Left lung (tissue), 10 donors: ENCODE data around the gene ZSCAN18. TPM values are rescaled to one million over a fixed set of nuclear protein-coding genes. Genes with fewer than 3 reads are reported as not detected.
A peak's percentile ranks its signal among the peaks of the same experiment; 100 is the strongest.

Experiments used
- ATAC-seq: fragments of 200-7000 bp; cut with Tn5 transposase; one replicate; pipeline ENCODE4 v1.9.1; 2020; ENCODE audit warnings: moderate library complexity
- DNase-seq, 4 donors: peaks; one replicate each; pipeline ENCODE4 v3.0.0-alpha.2; 2013 to 2020
- H3K27ac ChIP-seq, 2 donors: fragments of 200-600 bp; sonication (generic) in 1 of 2; one replicate each; pipeline versions ENCODE4 v1.5.0 to v1.8.0; 2020 to 2021
- H3K27me3 ChIP-seq, 2 donors: fragments of 200-600 bp; sonication (generic) in 1 of 2; one replicate each; pipeline versions ENCODE4 v1.5.0 to v1.8.0; 2020 to 2021
- H3K36me3 ChIP-seq, 2 donors: fragments of 200-600 bp; sonication (generic) in 1 of 2; one replicate each; pipeline versions ENCODE4 v1.5.0 to v1.8.0; 2020 to 2021
- H3K4me1 ChIP-seq, 2 donors: fragments of 200-600 bp; one replicate each; pipeline ENCODE4 v1.8.0; 2021
- H3K4me3 ChIP-seq, 2 donors: fragments of 200-600 bp; sonication (generic) in 1 of 2; one replicate each; pipeline versions ENCODE4 v1.5.0 to v1.8.0; 2020 to 2021; ENCODE audit warnings: mild to moderate bottlenecking in 1 of 2
- H3K9me3 ChIP-seq, 2 donors: fragments of 200-600 bp; sonication (generic) in 1 of 2; one replicate each; pipeline versions ENCODE4 v1.5.0 to v1.8.0; 2020 to 2021
- intact Hi-C, 2 donors: fragments of 100-400 bp; cut with DNase I; formaldehyde crosslinking; loops; one replicate each; pipeline versions ENCODE4 v1.11.2 to v1.14.2; 2022
- polyA plus RNA-seq, 6 donors: library from polyadenylated mRNA; unstranded; fragments of 120-200 nt; gene quantifications; one replicate each; pipeline ENCODE4 v1.2.1, GENCODE V29; 2013; ENCODE audit not compliant: insufficient read length in 6 of 6
- total RNA-seq, 2 donors: library from RNA; stranded (reverse); fragmentation: NEBNext Ultra II Directional; extraction: Animal tissue kit (Norgen Biotek cat#: 25700); gene quantifications; one replicate each; pipeline ENCODE4 v1.2.1, GENCODE V29; 2021
- TF ChIP-seq, protein P1 (sequence below), 2 donors: fragments of 200-600 bp; sonication (generic) in 1 of 2; IDR thresholded peaks; one replicate each; pipeline versions ENCODE4 v1.5.0 to v1.8.0; 2021; ENCODE audit warnings: antibody characterized with exemption in 2 of 2
- donor health status: DM: no; HTN: yes; CAD: no.
- donor health status: DM: no; HTN: no; CAD: no.

Gene ZSCAN18
- total and polyA plus RNA-seq, 8 donors = 32.7 to 91.1 (median 80.8) TPM

DNA sequence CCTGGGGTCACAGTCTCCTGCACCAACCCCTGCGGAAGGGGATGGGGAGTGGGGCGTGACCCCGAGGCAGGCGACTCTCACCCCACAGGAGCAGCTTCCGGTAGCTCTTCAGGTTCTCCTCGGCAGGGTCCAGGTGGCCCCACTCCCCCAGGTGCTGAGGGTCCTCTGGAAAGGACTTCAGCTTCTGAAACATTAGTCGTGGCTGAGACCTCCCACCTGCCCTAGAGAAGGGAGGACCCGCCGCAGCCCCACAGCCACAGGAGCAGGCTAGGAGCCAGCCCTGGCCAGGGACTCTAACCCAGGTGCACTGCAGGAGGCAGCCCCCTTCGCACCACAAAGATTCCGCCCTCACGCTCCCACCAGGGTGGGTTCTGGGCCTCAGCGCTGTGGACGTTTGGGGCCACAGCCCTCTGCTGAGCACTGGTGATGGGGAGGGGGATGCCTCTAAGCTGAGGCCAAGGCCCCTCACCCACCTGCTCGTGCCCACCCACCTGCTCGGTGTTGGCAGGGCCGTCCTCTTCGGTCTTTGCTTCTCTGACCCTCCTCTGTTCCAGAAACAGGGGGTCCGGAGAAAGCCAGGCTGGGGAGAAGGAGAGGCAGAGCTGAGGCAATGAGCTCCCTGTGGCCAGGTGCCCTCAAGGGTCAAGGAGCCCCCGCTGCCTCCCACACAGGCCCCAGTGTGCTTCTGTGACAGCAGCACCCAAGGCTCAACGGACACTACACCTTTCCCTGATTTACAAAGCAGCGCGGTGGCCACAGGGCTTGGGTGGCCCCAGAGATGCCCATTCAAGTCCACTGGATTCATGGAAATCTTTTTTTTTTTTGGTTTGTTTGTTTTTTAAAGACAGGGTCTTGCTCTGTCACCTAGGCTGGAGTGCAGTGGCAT, 11.0 kb downstream of the ZSCAN18 start:
- peaks cover 4 to 97% of the 10 kb centered on the region in 2 donors for H3K9me3 ChIP-seq
- TF ChIP-seq, protein P1, sequence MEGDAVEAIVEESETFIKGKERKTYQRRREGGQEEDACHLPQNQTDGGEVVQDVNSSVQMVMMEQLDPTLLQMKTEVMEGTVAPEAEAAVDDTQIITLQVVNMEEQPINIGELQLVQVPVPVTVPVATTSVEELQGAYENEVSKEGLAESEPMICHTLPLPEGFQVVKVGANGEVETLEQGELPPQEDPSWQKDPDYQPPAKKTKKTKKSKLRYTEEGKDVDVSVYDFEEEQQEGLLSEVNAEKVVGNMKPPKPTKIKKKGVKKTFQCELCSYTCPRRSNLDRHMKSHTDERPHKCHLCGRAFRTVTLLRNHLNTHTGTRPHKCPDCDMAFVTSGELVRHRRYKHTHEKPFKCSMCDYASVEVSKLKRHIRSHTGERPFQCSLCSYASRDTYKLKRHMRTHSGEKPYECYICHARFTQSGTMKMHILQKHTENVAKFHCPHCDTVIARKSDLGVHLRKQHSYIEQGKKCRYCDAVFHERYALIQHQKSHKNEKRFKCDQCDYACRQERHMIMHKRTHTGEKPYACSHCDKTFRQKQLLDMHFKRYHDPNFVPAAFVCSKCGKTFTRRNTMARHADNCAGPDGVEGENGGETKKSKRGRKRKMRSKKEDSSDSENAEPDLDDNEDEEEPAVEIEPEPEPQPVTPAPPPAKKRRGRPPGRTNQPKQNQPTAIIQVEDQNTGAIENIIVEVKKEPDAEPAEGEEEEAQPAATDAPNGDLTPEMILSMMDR (IDR thresholded peaks at IDR 0.05) = no peak
- no peak for ATAC-seq
- intact Hi-C loops = no loop called here
- H3K4me3 ChIP-seq = no peak overlapping the region
- no peak for DNase-seq
- peaks cover 0 to 70% of the 10 kb centered on the region in 2 donors for H3K36me3 ChIP-seq
- H3K4me1 ChIP-seq = no peaks in the 10 kb centered on the region
- H3K27me3 ChIP-seq = no peaks in the 10 kb centered on the region
- no peak overlapping the region for H3K27ac ChIP-seq

DNA sequence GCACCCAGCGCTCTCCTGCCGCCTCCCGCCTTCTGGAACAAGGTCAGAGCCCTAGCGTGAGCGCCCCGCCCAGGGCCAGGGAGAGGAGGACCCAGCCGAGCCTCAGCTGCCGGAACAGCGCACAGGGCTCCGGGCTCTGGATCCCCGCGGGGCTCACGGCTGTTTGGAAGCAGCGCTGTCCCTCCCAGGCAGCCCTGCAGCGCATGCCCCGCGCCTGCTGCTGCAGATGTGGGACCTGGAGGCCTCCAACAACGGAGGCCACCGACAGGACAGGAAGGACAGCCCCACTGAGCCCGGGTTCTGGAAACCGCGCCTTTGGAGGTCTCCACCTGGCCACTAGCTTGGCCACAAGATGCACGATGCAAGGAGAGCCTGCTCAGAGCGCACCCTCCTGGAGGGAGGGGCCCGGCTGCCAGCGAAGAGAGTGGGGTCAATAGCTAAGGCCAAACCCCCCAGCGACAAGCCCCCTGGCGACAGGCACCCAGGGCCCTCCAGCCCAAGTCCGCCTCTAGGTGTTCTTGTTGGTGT, 12.6 kb downstream of the ZSCAN18 start:
- TF ChIP-seq, protein P1 (IDR thresholded peaks at IDR 0.05) = no peak
- H3K9me3 ChIP-seq = peaks cover 4 to 97% of the 10 kb centered on the region in 2 donors
- no peaks in the 10 kb centered on the region for H3K4me1 ChIP-seq
- no peak overlapping the region for H3K27ac ChIP-seq
- ATAC-seq (peak; percentile 11), DNase-seq (peak in 1 of 4 donors; percentile 76)
- intact Hi-C loops = no loop called here
- no peaks in the 10 kb centered on the region for H3K27me3 ChIP-seq
- no peak overlapping the region for H3K4me3 ChIP-seq
- peaks cover 0 to 63% of the 10 kb centered on the region in 2 donors for H3K36me3 ChIP-seq

DNA sequence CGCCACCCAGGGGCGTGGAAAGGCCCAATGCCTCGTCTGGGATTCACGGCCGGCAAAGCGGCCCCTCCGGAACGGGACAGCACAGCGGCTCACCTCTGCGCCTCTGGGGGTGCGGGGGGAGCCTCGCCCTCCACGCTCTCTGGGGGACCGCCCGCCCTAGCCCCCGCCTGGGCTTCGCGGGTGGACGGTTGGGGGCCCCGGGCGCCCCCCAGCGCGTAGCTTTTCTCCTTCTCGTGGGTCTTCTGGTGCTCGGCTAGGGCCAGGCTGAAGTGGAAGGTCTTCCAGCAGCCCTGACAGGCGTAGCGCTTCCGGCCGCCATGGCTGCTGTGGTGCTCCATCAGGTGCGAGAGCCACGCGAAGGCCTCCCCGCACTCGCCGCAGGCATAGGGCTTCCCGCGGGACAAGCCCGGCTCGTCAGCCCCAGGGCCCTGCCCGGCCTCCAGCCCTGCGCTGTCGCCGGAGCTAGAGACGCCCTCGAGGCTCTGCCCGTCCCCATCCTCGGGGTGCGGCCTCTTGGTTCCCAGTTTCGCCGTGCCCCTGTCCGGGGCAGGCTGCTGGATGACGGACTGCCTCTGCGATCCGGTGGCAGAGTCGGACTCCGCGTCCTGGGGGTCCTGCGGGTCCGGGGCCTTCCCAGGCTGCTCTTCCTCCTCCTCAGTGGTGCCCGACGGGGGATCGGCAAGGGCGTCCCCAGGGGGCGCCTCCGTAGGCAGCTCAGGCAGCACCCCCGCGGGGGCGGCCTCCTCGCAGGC, 13.3 kb downstream of the ZSCAN18 start:
- ATAC-seq (peak; percentile 13), DNase-seq (no peak)
- Histone ChIP-seq H3K9me3 (peaks cover 4 to 97% of the 10 kb centered on the region in 2 donors), H3K27me3 (no peaks in the 10 kb centered on the region), H3K4me1 (no peaks in the 10 kb centered on the region), H3K4me3 (no peak overlapping the region), H3K27ac (no peak overlapping the region), H3K36me3 (peaks cover 0 to 59% of the 10 kb centered on the region in 2 donors)
- intact Hi-C loops = no loop called here
- TF ChIP-seq, protein P1 (IDR thresholded peaks at IDR 0.05) = no peak

DNA sequence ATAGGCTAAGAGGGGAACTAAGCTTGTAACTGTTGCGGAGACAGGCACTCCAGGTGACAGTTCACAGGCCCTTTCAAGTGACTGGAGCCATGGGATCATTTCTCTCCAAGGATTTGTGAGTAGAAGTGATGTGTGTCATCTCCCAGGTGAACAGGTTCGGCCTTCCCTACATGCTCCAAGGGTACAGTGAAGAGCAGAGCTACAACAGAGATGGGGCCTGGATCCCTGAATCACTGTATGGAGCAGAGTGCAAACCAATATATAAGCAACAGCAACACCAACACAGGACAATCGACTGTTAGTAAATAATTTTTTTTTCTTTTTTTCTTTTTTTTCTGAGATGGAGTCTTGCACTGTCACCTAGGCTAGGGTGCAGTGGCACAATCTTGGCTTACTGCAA, 15.0 kb downstream of the ZSCAN18 start:
- intact Hi-C loops = no loop called here

More for the DNA sequence above, 15.0 kb downstream of the ZSCAN18 start:
- Histone ChIP-seq H3K27me3 (no peaks in the 10 kb centered on the region), H3K36me3 (peaks cover 0 to 47% of the 10 kb centered on the region in 2 donors), H3K27ac (no peak overlapping the region), H3K9me3 (peaks cover 4 to 100% of the 10 kb centered on the region in 2 donors), H3K4me1 (no peaks in the 10 kb centered on the region), H3K4me3 (no peak overlapping the region)
- DNase-seq (no peak), ATAC-seq (no peak)
- TF ChIP-seq, protein P1 (IDR thresholded peaks at IDR 0.05) = no peak
